Testis (tissue), 3 donors: Measurements from ENCODE around the gene RTN4RL1. TPM values are rescaled to one million over a fixed set of nuclear protein-coding genes. Genes with fewer than 3 reads are reported as not detected.

ENCODE experiments used
- DNase-seq: peaks from one replicate; pipeline ENCODE4 v3.0.0-alpha.2; 2019
- H3K27ac ChIP-seq, 2 donors: fragments of 200-600 bp; sonication (generic); one replicate each; pipeline ENCODE4 v1.5.1; 2019
- H3K27me3 ChIP-seq: fragments of 200-600 bp; sonication (generic); one replicate; pipeline ENCODE4 v1.5.1; 2019
- H3K36me3 ChIP-seq: fragments of 200-600 bp; sonication (generic); one replicate; pipeline ENCODE4 v1.5.1; 2017; ENCODE audit warnings: low read depth; ENCODE audit errors: missing control alignments
- H3K4me1 ChIP-seq: fragments of 200-600 bp; sonication (generic); one replicate; pipeline ENCODE4 v1.5.1; 2019
- H3K4me3 ChIP-seq, 2 donors: fragments of 200-600 bp; sonication (generic); one replicate each; pipeline ENCODE4 v1.5.1; 2017 to 2019
- H3K9me3 ChIP-seq: fragments of 200-600 bp; sonication (generic); one replicate; pipeline ENCODE4 v1.5.1; 2017
- POLR2A ChIP-seq: fragments of 450-650 bp; IDR thresholded peaks from one replicate; pipeline ENCODE4 v1.6.1; 2017; ENCODE audit warnings: antibody characterized with exemption, mild to moderate bottlenecking, moderate library complexity
- WGBS, 2 donors: methylation state at CpG; one replicate each; pipeline ENCODE4 v1.1.5; 2018; 5-methylcytosine and 5-hydroxymethylcytosine counted together
- intact Hi-C: fragments of 100-400 bp; cut with DNase I; formaldehyde crosslinking; loops from one replicate; pipeline ENCODE4 v1.15.1; 2023; ENCODE audit warnings: low total_unique reads
- polyA plus RNA-seq: library from polyadenylated mRNA; stranded (reverse); fragments of 350-450 nt; fragmentation: Illumina TruSeq; extraction: RNeasy Lipid Tissue Mini Kit (QIAGEN cat#74804); gene quantifications from one replicate; pipeline ENCODE4 v1.2.3, GENCODE V29; 2014; ENCODE audit warnings: low read depth, low replicate concordance; ENCODE audit not compliant: insufficient read depth
- total RNA-seq, 2 donors: library from RNA; depleted of rRNA; stranded (reverse); fragments of >200 nt; gene quantifications; one replicate each; pipeline ENCODE4 v1.2.3, GENCODE V29; 2016
- TF ChIP-seq, protein P1 (sequence below), 3 experiments: fragments of 450-650 bp in 2 of 3; fragments of 200-600 bp in 1 of 3; sonication (generic) in 1 of 3; IDR thresholded peaks; one replicate each; pipeline ENCODE4 v1.5.1; 2016 to 2019; ENCODE audit warnings: antibody characterized with exemption in 3 of 3, mild to moderate bottlenecking in 2 of 3, moderate library complexity in 1 of 3

The RTN4RL1 gene
- total and polyA plus RNA-seq, 3 donors from 2014 or later, result 1.7 to 1.8 (median 1.8) TPM

DNA sequence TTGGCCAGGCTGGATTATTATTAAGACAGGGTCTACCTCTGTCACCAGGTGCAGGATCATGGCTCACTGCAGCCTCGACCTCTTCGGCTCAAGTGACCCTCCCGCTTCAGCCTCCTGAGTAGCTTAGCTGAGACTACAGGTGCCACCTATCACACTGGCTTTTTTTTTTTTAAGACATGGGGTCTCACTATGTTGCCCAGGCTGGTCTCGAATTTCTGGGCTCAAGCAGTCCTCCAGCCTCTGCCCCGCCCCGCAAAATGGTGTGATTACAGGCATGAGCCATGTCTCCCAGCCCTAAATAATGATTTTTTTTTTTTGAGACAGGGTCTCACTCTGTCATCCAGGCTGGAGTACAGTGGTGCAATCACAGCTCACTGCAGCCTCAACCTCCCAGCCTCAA, 22.5 kb upstream of the RTN4RL1 start:
- TF ChIP-seq POLR2A, result no peak
- TF ChIP-seq, protein P1, sequence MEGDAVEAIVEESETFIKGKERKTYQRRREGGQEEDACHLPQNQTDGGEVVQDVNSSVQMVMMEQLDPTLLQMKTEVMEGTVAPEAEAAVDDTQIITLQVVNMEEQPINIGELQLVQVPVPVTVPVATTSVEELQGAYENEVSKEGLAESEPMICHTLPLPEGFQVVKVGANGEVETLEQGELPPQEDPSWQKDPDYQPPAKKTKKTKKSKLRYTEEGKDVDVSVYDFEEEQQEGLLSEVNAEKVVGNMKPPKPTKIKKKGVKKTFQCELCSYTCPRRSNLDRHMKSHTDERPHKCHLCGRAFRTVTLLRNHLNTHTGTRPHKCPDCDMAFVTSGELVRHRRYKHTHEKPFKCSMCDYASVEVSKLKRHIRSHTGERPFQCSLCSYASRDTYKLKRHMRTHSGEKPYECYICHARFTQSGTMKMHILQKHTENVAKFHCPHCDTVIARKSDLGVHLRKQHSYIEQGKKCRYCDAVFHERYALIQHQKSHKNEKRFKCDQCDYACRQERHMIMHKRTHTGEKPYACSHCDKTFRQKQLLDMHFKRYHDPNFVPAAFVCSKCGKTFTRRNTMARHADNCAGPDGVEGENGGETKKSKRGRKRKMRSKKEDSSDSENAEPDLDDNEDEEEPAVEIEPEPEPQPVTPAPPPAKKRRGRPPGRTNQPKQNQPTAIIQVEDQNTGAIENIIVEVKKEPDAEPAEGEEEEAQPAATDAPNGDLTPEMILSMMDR (IDR thresholded peaks at IDR 0.05), result no peak
- no peak for DNase-seq
- Histone ChIP-seq H3K27me3 (no peaks in the 10 kb centered on the region), H3K9me3 (no peaks in the 10 kb centered on the region), H3K4me3 (no peak overlapping the region), H3K36me3 (no peaks in the 10 kb centered on the region), H3K4me1 (peaks cover 20% of the 10 kb centered on the region), H3K27ac (no peak overlapping the region)
- 82 to 90% methylated on average over 6 of the region's 6 CpGs for WGBS, 2 donors
- intact Hi-C loops, result no loop called here

DNA sequence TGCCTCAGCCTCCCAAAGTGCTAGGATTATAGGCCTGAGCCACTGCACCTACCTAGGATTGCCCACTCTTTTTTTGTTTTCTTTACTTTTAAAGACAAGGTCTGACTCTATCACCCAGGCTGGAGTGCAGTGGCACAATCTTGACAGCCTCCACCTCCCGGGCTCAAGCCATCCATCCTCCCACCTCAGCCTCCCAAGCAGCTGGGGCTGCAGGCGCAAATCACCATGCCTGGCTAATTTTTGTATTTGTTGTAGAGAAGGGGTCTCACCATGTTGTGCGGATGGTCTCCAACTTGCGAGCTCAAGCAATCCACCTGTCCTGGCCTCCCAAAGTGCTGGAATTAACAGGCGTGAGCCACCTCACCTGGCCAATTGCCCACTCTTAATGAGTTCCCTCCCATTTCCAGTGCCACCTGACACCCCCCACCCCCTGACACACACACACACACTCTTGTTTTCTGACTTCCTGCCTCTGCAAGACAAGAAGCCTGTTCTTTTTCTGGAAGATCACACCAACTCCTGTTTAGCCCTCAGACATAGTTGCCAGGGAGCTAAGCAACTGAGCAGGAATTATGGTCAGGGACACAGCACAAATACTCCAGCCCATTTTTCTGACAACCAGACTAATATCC, 19.2 kb upstream of the RTN4RL1 start:
- intact Hi-C loops, result no loop called here
- 90 to 94% methylated on average over 5 of the region's 5 CpGs for WGBS, 2 donors
- Histone ChIP-seq H3K36me3 (no peaks in the 10 kb centered on the region), H3K27ac (no peak overlapping the region), H3K27me3 (no peaks in the 10 kb centered on the region), H3K4me1 (peaks cover 21% of the 10 kb centered on the region), H3K9me3 (no peaks in the 10 kb centered on the region), H3K4me3 (no peak overlapping the region)
- DNase-seq, result no peak
- TF ChIP-seq POLR2A, result no peak
- TF ChIP-seq, protein P1 (IDR thresholded peaks at IDR 0.05), result no peak

DNA sequence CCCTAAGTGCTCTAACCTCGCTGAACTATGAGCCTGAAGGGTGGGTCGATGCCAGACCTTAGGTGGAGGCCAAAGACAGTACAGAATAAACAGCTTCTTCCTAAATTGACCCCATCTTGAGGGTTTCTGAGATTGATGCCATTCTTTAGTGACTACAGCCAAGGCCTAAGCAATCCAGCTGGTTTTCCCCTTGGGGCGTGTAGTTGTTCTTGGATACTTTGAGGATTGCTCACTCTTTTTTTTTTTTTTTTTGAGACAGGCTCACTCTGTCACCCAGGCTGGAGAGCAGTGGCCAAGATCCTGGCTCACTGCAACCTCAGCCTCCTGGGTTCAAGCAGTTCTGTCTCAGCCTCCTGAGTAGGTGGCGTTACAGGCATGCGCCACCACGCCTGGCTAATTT, 18.7 kb upstream of the RTN4RL1 start:
- Histone ChIP-seq H3K27me3 (no peaks in the 10 kb centered on the region), H3K4me1 (peaks cover 15% of the 10 kb centered on the region), H3K4me3 (no peak overlapping the region), H3K27ac (no peak overlapping the region), H3K9me3 (no peaks in the 10 kb centered on the region), H3K36me3 (no peaks in the 10 kb centered on the region)
- no peak for DNase-seq
- TF ChIP-seq POLR2A, result no peak
- WGBS, 2 donors, result 79 to 88% methylated on average over 6 of the region's 6 CpGs
- intact Hi-C loops, result no loop called here

DNA sequence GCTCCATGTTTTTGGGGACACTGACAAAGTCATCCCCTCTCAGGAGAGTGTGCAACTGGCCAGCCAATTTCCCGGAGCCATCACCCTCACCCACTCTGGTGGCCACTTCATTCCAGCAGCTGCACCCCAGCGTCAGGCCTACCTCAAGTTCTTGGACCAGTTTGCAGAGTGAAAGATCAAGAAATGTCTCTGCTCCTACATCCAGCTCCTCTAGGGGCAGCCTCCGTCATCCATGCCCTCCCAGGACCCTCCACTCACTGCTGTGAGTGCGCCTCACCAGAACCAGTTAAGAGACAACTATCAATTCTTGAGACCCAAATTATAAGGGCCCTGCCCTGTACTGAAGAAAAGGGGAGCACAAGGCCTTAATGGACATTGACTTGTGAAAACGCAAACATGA, 17.8 kb upstream of the RTN4RL1 start:
- Histone ChIP-seq H3K27ac (peak overlapping the region in 1 of 2 donors; percentile 92), H3K9me3 (no peaks in the 10 kb centered on the region), H3K27me3 (no peaks in the 10 kb centered on the region), H3K4me1 (peaks cover 14% of the 10 kb centered on the region), H3K36me3 (no peaks in the 10 kb centered on the region), H3K4me3 (peak overlapping the region in 1 of 2 donors; percentile 78)
- intact Hi-C loops, result no loop called here
- TF ChIP-seq, protein P1 (IDR thresholded peaks at IDR 0.05), result no peak
- no peak for TF ChIP-seq POLR2A
- DNase-seq, result no peak
- WGBS, 2 donors, result 49 to 64% methylated on average over 5 of the region's 5 CpGs

DNA sequence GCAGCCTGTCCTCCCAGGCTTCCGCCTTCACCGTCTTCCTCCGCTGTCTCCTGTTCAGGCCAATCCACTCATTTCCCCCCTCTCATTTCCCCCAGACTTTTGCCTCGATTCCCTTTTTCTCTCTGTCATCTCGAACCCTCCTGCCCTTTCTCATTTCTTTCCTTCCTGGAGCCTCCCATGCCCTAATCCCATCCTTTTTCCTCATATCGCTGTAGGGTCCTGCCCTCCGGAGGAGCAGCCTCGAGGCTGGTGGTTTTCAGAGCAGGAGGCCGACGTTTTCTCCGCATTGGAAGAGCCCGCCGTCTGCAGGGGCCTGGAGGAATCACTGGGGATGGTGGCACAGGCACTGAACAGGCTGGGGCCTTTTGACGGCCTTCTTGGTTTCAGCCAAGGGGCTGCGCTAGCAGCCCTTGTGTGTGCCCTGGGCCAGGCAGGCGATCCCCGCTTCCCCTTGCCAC, 17.3 kb upstream of the RTN4RL1 start:
- 9 to 11% methylated on average over 17 of the region's 17 CpGs for WGBS, 2 donors
- intact Hi-C loops, result no loop called here
- no peak for DNase-seq

More for the DNA sequence above, 17.3 kb upstream of the RTN4RL1 start:
- Histone ChIP-seq H3K27me3 (no peaks in the 10 kb centered on the region), H3K4me3 (peak overlapping the region; percentile 69 to 78), H3K36me3 (no peaks in the 10 kb centered on the region), H3K27ac (peak overlapping the region; percentile 78 to 92), H3K9me3 (no peaks in the 10 kb centered on the region), H3K4me1 (peaks cover 14% of the 10 kb centered on the region)
- TF ChIP-seq POLR2A, result no peak
- TF ChIP-seq, protein P1 (IDR thresholded peaks at IDR 0.05), result no peak
